ENCODE results near the gene TTF1. TPM values are rescaled to one million over a fixed set of nuclear protein-coding genes. Genes with fewer than 3 reads are reported as not detected.
A peak's percentile ranks its signal among the peaks of the same experiment; 100 is the strongest.

Gene TTF1
- total and polyA plus RNA-seq, 9 of the 15 experiments (the other 6 are each of a cell fraction or from before 2014, with no cell fraction given): 9.0 to 18.5 (median 15.8) TPM

DNA sequence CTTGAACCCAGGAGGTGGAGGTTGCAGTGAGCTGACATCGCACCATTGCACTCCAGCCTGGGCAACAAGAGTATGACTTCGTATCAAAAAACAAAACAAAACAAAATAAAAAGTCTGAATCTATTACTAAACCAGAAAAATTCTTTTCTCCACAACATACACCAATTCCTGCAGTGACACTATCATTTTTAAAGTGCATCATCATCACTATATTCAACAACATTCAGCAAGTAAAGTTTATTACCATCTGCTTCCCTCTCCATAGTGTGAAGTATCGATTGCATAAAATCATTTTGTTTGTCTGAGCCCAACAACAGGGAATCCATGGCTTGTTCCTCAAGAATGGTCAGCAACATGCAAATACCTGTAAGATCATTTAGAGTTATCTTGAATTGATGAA lies 72.3 kb downstream of the TTF1 start:
- H3K9ac ChIP-seq (ENCODE audit: insufficient read depth in 1 of 2, low read depth in 2 of 2, low read length in 2 of 2): no peak overlapping the region
- FAIRE-seq (no peak), DNase-seq (ENCODE audit: extremely low read depth in 1 of 4, low spot score in 3 of 4) (no peak), ATAC-seq (no peak)
- POLR2A ChIA-PET: no interaction called here
- intact Hi-C loops (cut with micrococcal nuclease): no loop called here
- peaks cover 92% of the 10 kb centered on the region for H3K36me3 ChIP-seq (ENCODE audit: control insufficient read depth, insufficient read depth, low read length)
- CTCF ChIA-PET (ENCODE audit: low intra/inter-chr PET ratio): no interaction called here
- no peak overlapping the region for H3K4me2 ChIP-seq (ENCODE audit: insufficient read depth, low read length)
- no peaks in the 10 kb centered on the region for H3K9me1 ChIP-seq (ENCODE audit: control insufficient read depth, insufficient read depth, low read length)
- BruUV-seq (replicated peaks): no TSS peak
- no peak overlapping the region for H3K4me3 ChIP-seq
- TF ChIP-seq MAFG (tag; conservative IDR thresholded peaks at IDR 0.05) (0 out of 2 replicates have a peak, but pooled peaks have one; percentile 9), ZNF586 (CRISPR knock-in tag; conservative IDR thresholded peaks at IDR 0.05) (no peak), ZNF316 (IDR thresholded peaks at IDR 0.05) (peak; percentile 67), C11orf30 (IDR thresholded peaks at IDR 0.05; ENCODE audit: low read depth) (peak; percentile 28; the same call in 1 of the 2 replicates)
- peaks cover 11% of the 10 kb centered on the region; the same call in 1 of the 2 replicates for H3K9me3 ChIP-seq (replicated peaks; ENCODE audit: control insufficient read depth, insufficient read depth, low read depth, low read length)
- in situ Hi-C loops (cut with MboI): no loop called here
- H2AFZ ChIP-seq (ENCODE audit: low read depth, low read length): no peak overlapping the region
- H3K4me1 ChIP-seq (replicated peaks in 1 of 2; ENCODE audit: control insufficient read depth in 2 of 2, insufficient read depth in 2 of 2, low read length in 2 of 2): no peaks in the 10 kb centered on the region
- H3K27me3 ChIP-seq (ENCODE audit: control insufficient read depth in 2 of 2, insufficient read depth in 2 of 2, low read length in 2 of 2): no peaks in the 10 kb centered on the region
- no peaks in the 10 kb centered on the region for H3K79me2 ChIP-seq (ENCODE audit: control insufficient read depth, insufficient read depth, low read length)
- WGBS (ENCODE audit: insufficient coverage, low coverage, missing lambda C conversion rate): 100% methylated on average over 3 of the region's 3 CpGs
- no peak overlapping the region for H3K27ac ChIP-seq (ENCODE audit: extremely low read depth, low read depth, low read length)
- no peaks in the 10 kb centered on the region for H4K20me1 ChIP-seq (replicated peaks; ENCODE audit: control insufficient read depth, insufficient read depth, low read length)

DNA sequence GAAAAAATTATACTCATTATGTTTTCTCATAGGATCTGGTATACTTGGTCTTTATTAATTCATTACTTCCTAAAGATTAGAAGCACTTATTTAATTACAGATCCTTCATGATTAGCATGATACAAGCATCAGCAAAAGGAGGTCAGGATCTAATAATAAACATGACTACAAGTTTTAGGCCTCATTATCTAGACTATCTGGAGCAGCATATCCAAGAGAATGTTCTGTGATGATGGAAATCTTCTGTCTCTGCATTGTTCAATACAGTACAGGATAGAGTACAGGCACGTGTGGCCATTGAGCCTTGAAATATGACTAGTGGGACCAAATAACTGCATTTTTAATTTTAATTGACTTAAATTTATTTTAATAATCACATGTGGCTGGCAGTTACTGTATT lies 73.1 kb downstream of the TTF1 start:
- Histone ChIP-seq H3K9me1 (ENCODE audit: control insufficient read depth, insufficient read depth, low read length) (no peaks in the 10 kb centered on the region), H3K27ac (ENCODE audit: extremely low read depth, low read depth, low read length) (no peak overlapping the region), H2AFZ (ENCODE audit: low read depth, low read length) (no peak overlapping the region), H3K4me1 (replicated peaks in 1 of 2; ENCODE audit: control insufficient read depth in 2 of 2, insufficient read depth in 2 of 2, low read length in 2 of 2) (no peaks in the 10 kb centered on the region), H3K4me3 (no peak overlapping the region), H3K9me3 (replicated peaks; ENCODE audit: control insufficient read depth, insufficient read depth, low read depth, low read length) (peaks cover 14% of the 10 kb centered on the region; the same call in 1 of the 2 replicates), H3K9ac (ENCODE audit: insufficient read depth in 1 of 2, low read depth in 2 of 2, low read length in 2 of 2) (no peak overlapping the region), H3K36me3 (ENCODE audit: control insufficient read depth, insufficient read depth, low read length) (peaks cover 92% of the 10 kb centered on the region), H3K4me2 (ENCODE audit: insufficient read depth, low read length) (no peak overlapping the region), H3K79me2 (ENCODE audit: control insufficient read depth, insufficient read depth, low read length) (no peaks in the 10 kb centered on the region; the same call in 2 of the 3 replicates), H4K20me1 (replicated peaks; ENCODE audit: control insufficient read depth, insufficient read depth, low read length) (no peaks in the 10 kb centered on the region), H3K27me3 (ENCODE audit: control insufficient read depth in 2 of 2, insufficient read depth in 2 of 2, low read length in 2 of 2) (no peaks in the 10 kb centered on the region)
- POLR2A ChIA-PET: no interaction called here
- no TSS peak for BruUV-seq (replicated peaks)
- WGBS (ENCODE audit: insufficient coverage, low coverage, missing lambda C conversion rate): 90% methylated on average over 1 of the region's 1 CpG
- DNase-seq (ENCODE audit: extremely low read depth in 1 of 4, low spot score in 3 of 4) (no peak), ATAC-seq (no peak), FAIRE-seq (no peak)
- TF ChIP-seq HDAC8 (tag; IDR thresholded peaks at IDR 0.05) (no peak), DACH1 (IDR thresholded peaks at IDR 0.05; ENCODE audit: partially characterized antibody) (no peak), TCF7 (IDR thresholded peaks at IDR 0.05; ENCODE audit: borderline replicate concordance) (no peak), HMG20A (CRISPR knock-in tag; conservative IDR thresholded peaks at IDR 0.05) (no peak)
- TF ChIP-seq, protein P1, sequence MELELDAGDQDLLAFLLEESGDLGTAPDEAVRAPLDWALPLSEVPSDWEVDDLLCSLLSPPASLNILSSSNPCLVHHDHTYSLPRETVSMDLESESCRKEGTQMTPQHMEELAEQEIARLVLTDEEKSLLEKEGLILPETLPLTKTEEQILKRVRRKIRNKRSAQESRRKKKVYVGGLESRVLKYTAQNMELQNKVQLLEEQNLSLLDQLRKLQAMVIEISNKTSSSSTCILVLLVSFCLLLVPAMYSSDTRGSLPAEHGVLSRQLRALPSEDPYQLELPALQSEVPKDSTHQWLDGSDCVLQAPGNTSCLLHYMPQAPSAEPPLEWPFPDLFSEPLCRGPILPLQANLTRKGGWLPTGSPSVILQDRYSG (tag; conservative IDR thresholded peaks at IDR 0.05; ENCODE audit: low read depth): no peak
- in situ Hi-C loops (cut with MboI) (no loop called here), intact Hi-C loops (cut with micrococcal nuclease) (no loop called here)
- CTCF ChIA-PET (ENCODE audit: low intra/inter-chr PET ratio): interaction anchor here (0.6 kb wide), 1 partner anchor 628 kb away, joined by 4 read pairs; no protein-coding TSS in a partner anchor

Data from K562 (cell line).